NCI-H1092 (cell line): ENCODE data around the gene CSRP2.

ENCODE experiments used
- DNase-seq: peaks from one replicate; lab custom pipeline; 2025; lab: John Stamatoyannopoulos, UW

The CSRP2 gene

DNA sequence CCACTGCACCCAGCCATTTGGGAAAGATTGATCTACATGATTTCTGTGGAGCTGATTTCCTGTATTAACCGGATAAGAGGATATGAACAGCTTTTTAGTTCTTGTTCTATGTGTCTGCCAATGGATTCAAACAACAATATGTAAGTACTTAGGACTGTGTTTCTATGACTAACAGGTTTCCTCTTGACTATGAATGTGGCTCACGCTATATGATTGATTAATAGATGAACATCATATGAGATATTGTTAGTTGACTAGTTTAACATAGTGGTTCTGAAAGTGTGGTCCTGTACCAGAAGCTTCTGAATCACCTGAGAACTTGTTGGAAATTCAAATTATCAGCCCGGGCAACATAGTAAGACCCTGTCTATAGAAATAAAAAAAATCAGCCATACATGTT lies 12.8 kb upstream of the CSRP2 start:
- DNase-seq, result no peak

DNA sequence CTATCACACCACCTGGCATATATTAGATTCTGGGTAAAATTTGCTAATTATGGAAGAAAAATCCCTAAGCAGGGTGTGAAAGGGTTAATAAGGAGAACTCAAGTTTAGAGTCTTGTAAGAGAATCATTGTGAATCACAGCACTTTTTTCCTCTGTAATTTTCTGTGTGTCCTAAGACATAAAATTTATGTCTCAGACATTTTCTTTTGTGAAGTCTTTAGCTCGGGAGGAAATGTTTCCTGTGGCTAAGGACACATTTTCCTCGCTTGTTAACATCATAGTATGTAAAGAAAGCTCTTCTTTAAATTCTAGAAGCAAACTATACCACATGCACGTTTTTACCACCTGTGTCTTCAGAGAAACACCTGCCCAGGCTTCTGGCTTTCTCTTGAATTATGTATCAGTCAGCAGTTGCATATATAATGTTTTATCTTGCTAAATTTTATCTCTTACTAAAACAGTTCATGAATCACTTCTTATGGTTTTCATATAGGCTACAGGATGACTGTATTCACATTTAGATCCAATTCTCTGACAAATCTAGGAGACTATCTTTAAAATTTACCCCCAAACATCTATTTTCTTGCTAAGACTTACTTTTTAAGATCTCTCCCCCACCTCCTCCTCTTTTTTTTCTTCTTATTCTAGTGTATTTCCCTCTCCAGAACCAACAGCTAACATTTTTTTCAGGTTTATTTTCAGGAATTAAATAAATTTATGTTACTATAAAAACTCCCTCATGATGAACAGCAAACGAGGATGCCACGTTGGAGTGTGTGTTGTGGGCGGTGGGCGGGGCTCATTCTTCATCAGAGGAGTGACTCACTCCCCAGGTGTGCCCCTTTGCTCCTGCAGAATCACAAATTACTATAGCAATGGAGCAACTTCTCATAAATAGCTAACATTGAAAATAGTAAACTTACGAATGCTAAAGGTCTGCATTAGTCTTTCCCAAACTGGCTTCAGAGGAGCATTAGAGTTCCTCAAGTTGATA lies 11.6 kb upstream of the CSRP2 start:
- DNase-seq, result no peak

DNA sequence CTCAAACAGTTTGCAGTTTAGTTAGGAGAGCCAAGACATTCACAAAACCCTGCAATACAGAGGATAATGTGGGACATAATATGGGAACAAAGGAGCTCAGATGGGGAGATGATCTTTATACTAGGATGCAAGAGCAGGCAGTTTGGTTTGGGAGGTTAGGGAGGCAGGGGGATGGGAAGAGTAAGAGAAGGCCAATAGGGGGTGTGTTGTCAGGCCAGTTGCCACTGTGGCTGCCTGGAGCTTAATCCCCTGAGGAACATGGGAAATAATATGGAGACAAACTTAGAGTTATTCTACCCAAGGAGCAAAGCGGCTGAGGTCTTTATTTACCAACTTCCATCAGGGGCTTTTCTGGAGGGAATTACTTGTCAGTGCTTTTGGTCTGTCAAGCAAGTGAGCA lies 10.0 kb upstream of the CSRP2 start:
- no peak for DNase-seq

DNA sequence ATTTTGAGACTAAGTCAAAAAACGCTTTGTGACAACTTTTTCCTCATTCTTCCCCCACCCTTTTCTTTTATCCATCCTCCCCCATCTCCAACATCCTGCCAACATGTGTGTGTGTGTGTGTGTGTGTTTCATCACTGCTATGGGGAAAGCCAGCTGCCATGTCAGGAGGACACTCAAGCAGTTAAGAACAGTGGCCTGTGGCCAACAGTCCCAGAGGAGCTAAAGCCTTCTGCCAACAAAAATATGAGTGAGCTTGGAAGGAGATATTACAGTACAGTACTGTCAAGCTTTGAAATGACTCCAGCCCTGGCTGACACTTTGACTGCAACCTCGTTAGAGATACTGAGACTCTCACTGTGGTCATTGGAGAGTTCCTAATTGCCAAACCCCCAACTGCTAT lies 5.0 kb upstream of the CSRP2 start:
- no peak for DNase-seq

DNA sequence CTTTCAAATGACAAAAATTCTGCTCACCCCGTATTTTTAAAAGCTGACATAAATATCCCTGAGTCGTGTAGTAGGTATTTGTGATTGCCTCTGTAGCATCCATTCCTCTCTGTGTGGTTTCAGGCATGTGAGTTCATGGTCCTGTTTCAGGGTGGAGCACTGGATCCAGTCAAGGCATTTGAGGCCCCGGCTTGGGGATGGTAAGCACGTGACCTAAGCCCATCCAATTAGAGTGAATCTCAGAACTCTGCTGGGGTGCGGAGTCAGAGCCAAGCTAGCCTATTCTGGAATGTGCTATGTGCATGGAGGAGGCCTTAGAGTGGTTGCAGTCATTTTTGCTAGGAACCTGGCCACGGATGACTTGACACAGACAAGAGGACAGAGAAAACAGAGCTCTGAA lies 4.3 kb upstream of the CSRP2 start:
- no peak for DNase-seq

DNA sequence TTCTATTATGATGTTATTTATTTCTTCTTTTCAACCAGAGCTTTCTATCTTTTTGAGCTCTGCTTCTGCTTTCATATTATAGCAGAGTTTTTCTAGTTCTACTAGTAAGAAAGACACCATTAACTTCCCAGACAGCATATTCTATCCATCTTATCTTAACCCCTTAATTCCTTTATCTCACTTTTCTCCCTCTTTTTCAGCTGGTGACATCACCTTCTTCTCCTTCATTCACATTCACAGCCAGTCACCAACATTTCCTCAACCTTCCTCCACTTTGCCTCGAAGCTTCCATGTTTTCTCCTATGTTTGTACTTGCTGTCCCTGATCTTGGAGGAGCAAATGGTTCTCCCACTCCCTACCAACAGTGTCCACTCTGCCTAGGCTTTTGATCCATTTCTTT lies 3.5 kb upstream of the CSRP2 start:
- no peak for DNase-seq

DNA sequence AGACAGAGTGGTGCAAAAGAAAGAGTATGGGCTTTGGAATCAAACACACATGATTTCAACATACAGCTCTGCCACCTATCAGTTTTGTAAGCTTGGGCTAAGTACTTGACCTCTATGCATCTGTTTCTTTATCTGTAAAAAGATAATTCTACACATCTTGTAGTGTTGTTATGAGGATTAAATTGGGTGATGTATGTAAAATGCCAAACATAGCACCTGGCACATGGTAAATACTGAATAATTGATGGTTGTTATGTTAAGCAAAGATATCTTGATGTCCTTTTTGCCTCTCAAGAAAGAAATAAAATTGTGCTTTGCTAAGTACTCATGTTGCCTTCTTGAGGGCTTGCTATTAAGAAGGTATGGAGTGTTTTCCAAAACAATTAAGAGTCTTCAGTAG lies 2.3 kb upstream of the CSRP2 start:
- no peak for DNase-seq

DNA sequence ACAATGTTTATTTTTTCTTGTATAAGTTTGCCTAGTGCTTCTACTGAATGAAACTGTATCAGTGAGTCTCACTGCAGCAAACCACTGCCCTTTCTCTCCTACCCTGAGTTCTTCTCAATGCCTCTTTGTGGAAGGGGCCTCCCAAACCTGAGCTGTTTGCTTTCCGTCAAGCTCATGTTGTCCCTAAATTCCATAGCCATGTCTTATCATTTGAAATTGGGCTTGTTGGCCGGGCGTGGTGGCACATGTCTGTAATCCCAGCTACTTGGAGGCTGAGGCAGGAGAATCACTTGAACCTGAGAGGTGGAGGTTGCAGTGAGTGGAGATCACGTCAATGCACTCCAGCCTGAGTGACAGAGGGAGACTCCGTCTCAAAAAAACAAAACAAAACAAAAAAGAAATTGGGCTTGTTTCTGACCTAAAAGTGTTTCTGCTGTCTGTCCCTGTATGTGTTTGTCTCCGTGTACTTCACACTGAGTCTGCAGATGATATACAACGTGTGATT lies 1.8 kb upstream of the CSRP2 start:
- no peak for DNase-seq

DNA sequence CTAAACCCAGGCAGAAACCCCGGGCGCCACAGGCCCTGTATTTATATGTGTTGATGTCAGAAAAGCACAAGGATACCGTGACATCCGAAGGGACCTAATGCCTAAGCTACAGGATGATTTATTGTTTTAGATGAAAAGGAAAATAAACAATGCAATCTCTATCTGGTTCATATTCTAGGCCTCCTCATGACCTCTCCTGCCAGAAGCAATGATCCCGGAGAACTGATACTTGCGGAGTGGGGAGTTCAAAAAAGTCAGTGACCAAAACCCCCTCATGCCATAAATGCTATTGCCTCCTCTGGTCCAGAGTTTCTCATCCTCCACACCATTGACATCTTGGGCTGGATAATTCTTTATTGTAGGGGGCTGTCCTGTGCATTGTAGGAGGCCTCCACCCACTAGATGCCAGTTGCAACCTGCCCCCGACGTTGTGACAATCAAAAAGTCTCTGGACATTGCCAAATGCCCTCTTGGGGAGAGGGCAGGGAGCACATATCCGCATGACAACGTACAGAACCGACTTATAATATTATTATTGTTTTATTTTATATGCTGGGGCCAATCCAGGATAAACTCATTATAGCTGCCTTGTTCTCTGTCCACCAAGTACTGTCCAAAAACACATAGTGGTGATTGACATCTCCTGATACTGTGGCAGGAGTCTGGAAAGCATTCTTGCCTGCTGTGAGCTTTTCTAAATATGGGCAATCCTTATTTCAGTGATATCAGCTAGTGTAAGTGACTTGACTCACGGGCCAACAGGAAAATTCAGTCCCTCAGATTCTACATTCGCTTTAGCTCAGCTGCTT lies 1.1 kb upstream of the CSRP2 start:
- DNase-seq, result no peak

DNA sequence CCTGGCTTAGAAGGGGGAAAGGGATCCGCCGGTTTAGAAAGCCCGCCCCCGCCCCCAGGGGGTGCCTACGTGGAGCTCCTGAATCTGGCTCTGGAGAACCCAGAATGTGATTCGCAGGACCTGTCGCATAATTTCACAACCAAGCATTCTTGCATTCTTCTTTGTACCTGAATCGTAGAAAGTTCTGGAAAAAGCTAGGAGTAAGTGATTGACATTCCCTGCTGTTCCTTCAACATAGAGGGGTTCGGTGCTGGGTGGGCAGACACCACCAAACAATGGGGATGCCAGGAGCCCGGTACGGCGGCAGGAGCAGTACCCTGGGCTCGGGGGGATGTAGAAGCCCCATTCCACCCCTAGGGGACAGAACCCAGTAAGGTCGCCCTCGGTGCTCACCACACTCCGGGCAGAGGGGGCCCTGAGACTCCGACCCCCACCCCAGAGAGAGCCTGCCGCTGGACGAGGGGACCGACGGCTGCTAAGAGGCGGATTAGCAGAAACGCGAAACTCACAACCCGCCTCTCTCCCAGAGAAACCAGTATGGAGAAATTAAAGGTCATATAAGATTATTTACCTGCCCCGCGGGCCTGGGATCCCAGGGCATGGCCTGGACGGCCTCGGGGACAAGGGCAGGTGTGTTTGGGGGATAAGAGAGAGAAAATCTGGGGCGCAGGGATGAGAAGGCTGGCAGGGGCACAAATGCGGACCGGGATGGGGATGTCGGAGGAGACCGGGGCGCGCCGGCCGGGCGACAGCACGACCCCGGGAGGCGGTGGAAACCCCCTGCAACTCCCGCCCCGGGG lies 520 bp downstream of the CSRP2 start:
- no peak for DNase-seq

DNA sequence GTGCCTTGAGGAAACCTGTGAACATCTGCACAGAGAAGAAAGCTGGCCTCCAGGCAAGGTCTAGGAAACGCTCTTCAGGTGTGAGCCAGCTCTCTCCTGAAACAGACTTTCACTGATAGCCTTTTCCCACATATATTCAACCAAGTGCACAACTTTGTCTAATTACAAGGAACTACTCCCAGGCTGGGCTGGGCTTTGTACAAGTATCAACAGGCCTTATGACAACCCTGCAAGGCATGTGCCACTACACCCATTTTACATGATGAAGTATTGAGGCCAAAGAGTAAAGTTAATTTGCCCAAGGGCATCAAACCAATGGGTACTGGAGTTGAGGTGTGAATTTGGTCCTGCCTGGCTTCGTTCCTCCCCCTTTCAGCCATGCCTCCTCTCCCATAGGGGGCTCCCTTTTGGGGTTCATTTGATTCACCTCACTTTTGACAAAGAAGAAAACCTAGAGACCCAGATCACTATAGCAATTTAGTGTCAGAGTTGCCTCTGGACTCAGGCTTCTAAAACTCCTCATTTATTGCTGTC lies 2.1 kb downstream of the CSRP2 start:
- DNase-seq, result no peak

DNA sequence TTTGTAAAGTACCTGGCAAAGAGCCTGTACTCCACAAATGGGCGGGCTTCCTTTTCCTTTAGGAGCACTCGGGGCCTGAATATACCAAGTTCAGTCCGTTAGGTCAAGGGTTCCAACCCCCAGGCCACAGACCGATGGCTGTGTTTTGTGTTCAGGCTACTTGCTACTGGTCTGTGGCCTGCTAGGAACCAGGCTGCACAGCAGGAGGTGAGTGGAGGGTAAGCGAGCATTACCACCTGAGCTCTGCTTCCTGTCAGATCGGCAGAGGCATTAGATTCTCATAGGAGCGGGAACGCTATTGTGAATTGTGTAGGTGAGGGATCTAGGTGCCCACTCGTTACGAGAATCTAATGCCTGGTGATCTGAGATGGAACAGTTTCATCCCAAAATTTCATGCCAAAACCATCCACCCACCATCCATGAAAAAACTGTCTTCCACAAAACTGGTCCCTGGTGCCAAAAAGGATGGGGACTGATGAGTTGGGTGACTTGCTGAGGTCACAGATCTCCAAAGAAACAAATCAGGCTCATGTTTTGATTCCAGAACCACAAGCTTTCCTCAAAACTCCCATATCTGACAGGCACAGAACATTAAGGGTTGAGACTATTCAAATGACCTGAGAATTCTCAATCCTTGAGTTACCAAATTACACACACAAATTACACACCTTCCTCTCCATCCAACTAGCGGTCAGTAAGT lies 4.2 kb downstream of the CSRP2 start:
- no peak for DNase-seq

DNA sequence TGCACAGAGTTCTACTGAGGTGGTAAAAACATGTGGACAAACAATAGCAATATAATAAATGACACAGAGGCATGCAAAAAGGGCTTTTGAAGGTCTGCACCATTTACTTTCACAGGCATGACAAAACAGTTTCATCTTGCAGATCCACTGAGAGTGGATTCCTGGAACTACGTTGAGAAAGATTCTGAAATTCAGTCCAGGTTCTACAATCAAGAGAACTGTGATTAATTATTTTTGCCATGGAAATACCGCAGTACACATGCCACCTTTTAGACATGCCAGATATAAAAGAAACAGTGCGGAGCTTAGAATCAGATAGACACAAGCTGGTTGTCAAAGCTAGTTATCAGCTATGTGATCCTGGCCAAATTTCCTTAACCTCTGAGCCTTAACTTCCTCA lies 4.8 kb downstream of the CSRP2 start:
- DNase-seq, result no peak

DNA sequence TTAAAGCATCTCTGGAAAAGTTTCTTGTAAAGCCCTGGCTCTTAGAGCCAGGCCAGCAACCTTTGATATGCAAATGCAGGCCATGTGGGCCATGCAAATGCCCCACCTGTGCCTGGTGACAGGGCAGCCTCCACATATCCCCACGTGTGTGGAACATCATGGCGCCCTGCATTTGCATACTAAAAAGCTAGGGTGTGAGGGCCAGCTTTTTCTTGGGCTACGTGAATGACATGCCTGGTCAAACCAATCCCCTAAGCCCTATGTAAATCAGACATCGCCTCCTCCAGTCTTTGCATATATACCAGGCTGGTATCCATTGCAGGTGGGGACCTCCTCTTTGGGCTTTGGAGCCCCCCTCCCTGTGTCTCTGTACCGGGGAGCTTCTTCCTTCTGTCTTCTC lies 6.4 kb downstream of the CSRP2 start:
- DNase-seq, result no peak

DNA sequence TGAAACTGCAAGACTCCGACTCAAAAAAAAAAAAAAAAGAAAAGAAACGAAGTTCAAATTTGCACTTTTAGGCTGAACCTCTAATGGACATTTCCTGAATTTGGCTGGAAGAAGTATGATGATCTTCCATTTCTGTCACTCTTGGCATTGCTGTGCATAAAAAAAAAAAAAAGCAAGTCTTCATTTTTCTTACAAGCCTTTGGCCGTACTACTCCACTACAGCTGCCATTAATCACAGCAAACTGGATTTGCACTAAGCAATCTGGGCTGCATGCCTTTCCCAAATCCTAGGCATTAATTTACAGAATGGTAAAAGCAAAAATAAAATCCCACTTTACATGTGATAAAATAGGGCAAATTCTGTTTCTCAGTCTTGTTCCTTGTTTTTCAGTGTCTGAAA lies 7.1 kb downstream of the CSRP2 start:
- no peak for DNase-seq

DNA sequence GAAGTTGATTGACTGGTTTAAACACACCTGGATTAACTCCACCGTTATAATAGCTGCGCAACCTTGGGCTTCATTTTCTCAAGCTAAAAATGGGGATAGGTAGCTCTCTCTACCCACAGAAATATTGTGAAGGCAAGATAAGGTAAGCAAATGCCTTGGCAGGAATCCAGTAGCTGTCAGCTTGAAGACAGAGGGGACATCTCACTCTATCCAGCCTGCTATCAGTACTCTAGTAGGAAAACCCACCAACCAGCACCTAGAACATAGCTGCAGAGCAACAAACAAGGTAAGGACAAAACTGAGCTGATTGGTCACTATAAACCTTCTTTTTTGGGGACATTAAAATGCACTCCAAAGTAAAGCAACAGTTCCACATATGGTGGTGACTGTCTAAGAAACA lies 7.7 kb downstream of the CSRP2 start:
- DNase-seq, result no peak

DNA sequence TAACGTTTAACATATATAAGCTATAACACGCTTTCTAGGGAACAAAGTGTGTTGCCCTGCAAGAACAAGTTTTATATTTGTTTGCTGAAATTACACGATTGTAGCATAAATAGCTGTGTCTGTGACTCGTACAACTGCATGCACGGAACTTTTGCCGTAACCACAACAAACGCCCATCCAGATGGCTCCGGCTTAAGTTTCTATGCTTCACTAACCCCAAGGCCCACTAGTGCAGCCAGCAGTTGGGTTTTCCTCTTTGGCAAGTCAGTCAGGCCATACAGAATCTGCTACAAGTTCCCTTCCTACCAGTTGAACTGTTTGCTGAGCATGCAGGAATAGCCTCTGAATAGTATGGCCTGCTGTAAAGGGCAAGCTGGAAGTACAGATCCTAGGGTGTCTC lies 12.1 kb downstream of the CSRP2 start:
- no peak for DNase-seq

DNA sequence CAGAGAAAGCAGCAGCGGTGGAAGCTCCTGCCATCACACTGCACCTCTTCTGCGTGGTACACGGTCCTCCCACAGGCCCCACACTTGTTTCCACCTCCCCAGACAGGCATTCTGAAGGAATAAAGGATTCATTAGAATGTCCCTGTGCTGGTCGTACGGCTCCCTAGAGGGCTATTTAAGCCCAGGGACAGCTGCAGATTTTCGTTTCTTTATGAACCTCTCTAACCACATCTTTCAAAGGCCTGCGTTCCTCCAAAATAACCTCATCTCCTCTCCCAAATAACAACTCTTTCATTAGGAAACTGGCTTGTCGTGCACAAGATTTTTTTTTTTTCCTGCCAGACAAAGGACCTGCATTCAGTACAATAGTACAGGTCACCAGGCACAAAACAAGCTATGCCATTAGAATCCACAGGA lies 12.7 kb downstream of the CSRP2 start:
- DNase-seq, result no peak

DNA sequence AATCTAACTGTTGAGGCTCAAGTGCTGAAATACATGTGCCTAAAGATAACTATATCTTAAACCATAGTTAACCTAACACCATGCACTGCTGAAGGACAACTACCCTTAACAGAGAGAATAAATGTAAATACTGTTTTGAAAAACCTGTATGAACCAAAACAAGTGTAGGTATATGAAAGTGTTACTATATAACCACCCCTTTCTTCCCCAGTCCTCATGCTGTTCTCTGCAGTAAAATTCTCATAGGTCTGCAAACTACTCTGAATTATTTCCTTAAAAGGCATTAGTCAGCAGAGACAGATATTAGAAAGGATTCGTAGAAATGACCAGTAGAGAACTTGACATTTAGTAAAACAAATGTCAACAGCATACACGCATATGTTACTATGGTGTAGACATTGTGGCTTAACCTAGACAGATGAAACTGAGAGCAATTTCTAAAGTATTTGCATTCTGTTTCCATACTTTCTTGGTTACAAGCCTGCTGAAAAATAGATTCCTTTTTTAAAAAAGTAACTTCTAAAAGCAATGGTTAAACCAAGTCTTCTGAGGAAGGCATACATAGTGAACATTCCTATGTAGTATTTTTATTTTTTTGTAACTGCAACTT lies 13.9 kb downstream of the CSRP2 start:
- no peak for DNase-seq

DNA sequence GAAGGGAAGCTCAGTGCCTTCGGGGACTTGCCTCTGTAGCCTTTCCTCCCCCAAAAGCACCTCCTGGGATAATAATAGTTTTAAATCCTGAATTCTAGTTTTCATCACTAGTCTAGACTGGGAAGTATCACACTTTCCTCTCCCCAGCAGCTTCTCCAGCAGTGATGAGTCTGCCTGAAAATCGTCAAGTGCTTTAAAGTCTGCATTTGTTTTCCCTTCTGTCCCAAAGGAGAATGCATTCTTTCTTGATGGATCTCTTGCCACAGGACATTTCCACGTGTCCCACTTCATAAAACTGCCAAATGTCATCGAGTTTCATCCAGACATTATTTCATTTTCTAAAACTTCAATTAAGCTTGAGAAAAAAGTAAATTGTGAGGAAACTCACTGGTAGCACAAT lies 15.0 kb downstream of the CSRP2 start:
- no peak for DNase-seq
